Activated CD4-positive, alpha-beta T cell treated with anti-CD3 and anti-CD28 coated beads for 36 hours (primary cell): Measurements from ENCODE around the gene CADM2. TPM values are rescaled to one million over a fixed set of nuclear protein-coding genes. Genes with fewer than 3 reads are reported as not detected.

Experiments
- ATAC-seq: fragments of 200-7000 bp; cut with Tn5 transposase; one replicate; pipeline ENCODE4 v1.10.0; 2021; ENCODE audit warnings: mild to moderate bottlenecking, moderate library complexity
- CTCF ChIA-PET: fragments of 350-600 bp; sonication (Branson Sonifier 250); formaldehyde crosslinking; loops from one replicate; lab custom pipeline; 2021; ENCODE audit warnings: antibody characterized with exemption; lab: Charles Lee
- POLR2A ChIA-PET: fragments of 350-600 bp; sonication (Branson Sonifier 250); formaldehyde crosslinking; loops from one replicate; lab custom pipeline; 2021; ENCODE audit warnings: antibody characterized with exemption, inconsistent platforms; lab: Charles Lee
- DNase-seq: peaks from one replicate; pipeline ENCODE4 v3.0.0-alpha.2; 2020
- H3K27ac Mint-ChIP-seq: one replicate; pipeline ENCODE4 v1.8.0; 2021; ENCODE audit warnings: mixed read lengths
- H3K27me3 Mint-ChIP-seq: one replicate; pipeline ENCODE4 v1.8.0; 2021; ENCODE audit warnings: mixed read lengths
- H3K36me3 Mint-ChIP-seq: one replicate; pipeline ENCODE4 v1.8.0; 2021; ENCODE audit warnings: low read depth, mixed read lengths
- H3K4me1 Mint-ChIP-seq: one replicate; pipeline ENCODE4 v1.8.0; 2021; ENCODE audit warnings: mixed read lengths
- H3K4me3 Mint-ChIP-seq: one replicate; pipeline ENCODE4 v1.8.0; 2021; ENCODE audit warnings: mild to moderate bottlenecking, moderate library complexity, mixed read lengths
- H3K9me3 Mint-ChIP-seq: one replicate; pipeline ENCODE4 v1.8.0; 2021; ENCODE audit warnings: low read depth, mixed read lengths
- intact Hi-C, 2 experiments: fragments of 100-400 bp; cut with DNase I in 1 of 2; cut with micrococcal nuclease in 1 of 2; formaldehyde crosslinking; loops; one replicate each; pipeline versions ENCODE4 v1.14.2 to v1.15.1; 2022 to 2024; cut with DNase I, micrococcal nuclease
- total RNA-seq, 2 experiments: library from RNA; stranded (reverse); gene quantifications; one replicate each; pipeline ENCODE4 v1.2.3, GENCODE V29; 2021

The CADM2 gene
- total RNA-seq, 2 experiments from 2014 or later: 0.05 to 0.14 TPM

DNA sequence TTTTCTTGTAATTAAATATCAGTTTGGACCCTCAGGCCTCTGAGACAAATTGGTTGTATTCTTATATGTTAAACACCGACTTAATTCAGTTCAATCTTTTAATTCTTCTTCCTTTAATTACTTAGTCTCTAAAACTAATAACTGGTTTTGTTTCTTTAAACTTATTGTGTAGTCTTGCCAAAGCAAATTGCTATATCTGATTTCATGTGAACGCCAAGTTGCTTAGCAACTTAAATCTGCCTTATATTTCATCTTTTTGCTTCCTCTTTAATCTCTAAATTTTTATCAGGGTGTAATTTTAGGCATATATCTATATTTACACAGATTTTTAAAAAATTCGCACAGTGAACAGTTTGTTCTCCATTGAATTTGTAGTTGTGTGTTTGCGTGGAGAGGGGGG lies 82.2 kb downstream of the CADM2 start:
- Mint-ChIP-seq H3K36me3 (no peaks in the 10 kb centered on the region), H3K4me3 (no peak overlapping the region), H3K27ac (no peak overlapping the region), H3K4me1 (no peaks in the 10 kb centered on the region), H3K9me3 (peaks cover 6% of the 10 kb centered on the region), H3K27me3 (no peaks in the 10 kb centered on the region)
- ChIA-PET CTCF (interaction anchor here (0.7 kb wide), 1 partner anchor 178 kb away, joined by 3 read pairs; no protein-coding TSS in a partner anchor), POLR2A (no interaction called here)
- intact Hi-C loops: no loop called here
- no peak for DNase-seq
- ATAC-seq: no peak

DNA sequence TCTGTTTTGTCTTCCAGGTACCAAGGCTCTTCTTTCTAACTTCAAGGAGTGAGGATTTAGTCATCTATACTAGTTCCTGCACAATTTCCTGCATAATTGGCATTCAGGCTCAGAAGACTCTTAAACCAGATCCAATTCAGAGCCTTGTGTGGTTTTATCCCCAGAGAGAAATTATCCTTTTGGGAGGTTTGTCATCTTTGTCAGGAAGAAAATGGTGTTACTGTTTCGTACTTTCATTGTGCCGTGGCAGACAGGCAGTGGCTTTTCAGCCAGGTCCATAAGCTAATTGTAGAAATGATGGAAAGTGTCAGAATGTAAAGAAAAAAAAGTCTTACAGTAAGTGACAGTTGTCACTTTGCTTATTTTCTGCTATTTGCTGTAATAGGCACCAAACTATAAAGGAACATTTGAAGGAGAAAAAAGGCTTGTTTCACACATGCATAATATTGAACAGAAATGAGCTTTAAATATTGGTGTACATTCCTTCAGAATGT lies 82.8 kb downstream of the CADM2 start:
- Mint-ChIP-seq H3K36me3 (no peaks in the 10 kb centered on the region), H3K9me3 (peaks cover 6% of the 10 kb centered on the region), H3K27ac (no peak overlapping the region), H3K4me3 (no peak overlapping the region), H3K27me3 (no peaks in the 10 kb centered on the region), H3K4me1 (no peaks in the 10 kb centered on the region)
- intact Hi-C loops: no loop called here
- ChIA-PET POLR2A (no interaction called here), CTCF (no interaction called here)
- ATAC-seq: no peak
- no peak for DNase-seq

DNA sequence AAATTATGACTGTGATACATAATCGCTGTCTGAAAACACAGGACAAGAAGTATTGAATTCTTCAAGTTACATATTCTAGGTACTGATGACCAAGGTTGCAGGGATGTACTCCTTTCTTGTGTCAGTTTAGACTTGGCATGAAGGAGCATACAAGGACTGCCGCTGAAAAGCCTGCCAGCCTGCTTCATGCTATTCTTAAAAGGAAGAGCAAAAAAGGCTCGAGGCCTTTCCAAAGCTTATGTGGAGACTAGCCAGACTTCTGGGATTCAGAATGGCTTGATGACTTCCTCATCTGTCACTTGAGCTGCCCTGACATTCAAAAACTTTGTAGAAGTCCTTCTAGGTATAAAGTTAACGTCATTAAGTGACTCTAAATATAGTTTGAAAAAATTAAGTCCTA lies 92.0 kb downstream of the CADM2 start:
- no peaks in the 10 kb centered on the region for H3K4me1 Mint-ChIP-seq
- no peak overlapping the region for H3K4me3 Mint-ChIP-seq
- H3K27me3 Mint-ChIP-seq: no peaks in the 10 kb centered on the region
- ChIA-PET CTCF (no interaction called here), POLR2A (no interaction called here)
- DNase-seq (no peak), ATAC-seq (no peak)
- H3K36me3 Mint-ChIP-seq: no peaks in the 10 kb centered on the region
- intact Hi-C loops: no loop called here
- no peak overlapping the region for H3K27ac Mint-ChIP-seq
- no peaks in the 10 kb centered on the region for H3K9me3 Mint-ChIP-seq

DNA sequence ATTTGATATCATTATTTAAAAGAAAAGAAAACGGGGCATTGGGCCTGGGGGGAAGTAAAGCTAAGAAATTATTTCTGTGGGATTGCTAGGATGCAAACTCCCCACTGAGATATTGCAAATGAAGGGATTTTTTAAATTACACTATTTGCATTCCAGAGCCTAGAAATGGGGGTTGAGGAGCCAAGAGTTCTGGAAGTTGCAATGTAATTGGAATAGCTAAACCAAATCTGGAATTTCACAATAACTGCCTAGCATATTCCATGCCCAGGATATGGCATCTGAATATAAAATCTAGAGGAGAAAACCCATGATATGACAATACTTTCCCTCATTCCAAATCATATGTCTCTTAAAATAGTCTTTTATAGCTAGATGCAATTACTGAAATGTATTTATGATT lies 93.0 kb downstream of the CADM2 start:
- H3K36me3 Mint-ChIP-seq: no peaks in the 10 kb centered on the region
- intact Hi-C loops: no loop called here
- CTCF ChIA-PET: no interaction called here
- ATAC-seq (no peak), DNase-seq (no peak)
- H3K4me1 Mint-ChIP-seq: no peaks in the 10 kb centered on the region
- POLR2A ChIA-PET: no interaction called here
- H3K4me3 Mint-ChIP-seq: no peak overlapping the region
- no peaks in the 10 kb centered on the region for H3K9me3 Mint-ChIP-seq
- no peaks in the 10 kb centered on the region for H3K27me3 Mint-ChIP-seq
- no peak overlapping the region for H3K27ac Mint-ChIP-seq

DNA sequence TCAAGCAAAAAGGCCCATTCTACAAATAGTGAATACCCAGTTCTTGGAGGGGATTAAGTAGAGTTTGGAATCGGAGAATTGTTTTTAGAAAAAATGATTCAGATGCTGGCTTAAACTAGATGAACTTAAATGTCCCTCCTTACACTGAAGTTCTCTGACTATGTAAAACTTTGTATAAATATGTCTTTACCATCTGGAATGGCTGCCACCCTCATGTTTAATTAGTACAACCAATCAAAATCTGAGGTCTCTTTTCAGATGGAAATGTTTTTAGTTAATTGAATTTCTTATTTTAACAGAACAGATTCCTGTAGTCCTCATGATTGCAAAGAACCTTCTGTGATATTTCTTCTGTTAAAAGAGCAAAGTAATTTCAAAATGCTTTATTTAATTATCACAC lies 94.8 kb downstream of the CADM2 start:
- intact Hi-C loops: no loop called here
- Mint-ChIP-seq H3K4me1 (no peaks in the 10 kb centered on the region), H3K27me3 (no peaks in the 10 kb centered on the region), H3K36me3 (no peaks in the 10 kb centered on the region), H3K4me3 (no peak overlapping the region), H3K27ac (no peak overlapping the region), H3K9me3 (no peaks in the 10 kb centered on the region)
- DNase-seq: no peak
- ChIA-PET CTCF (no interaction called here), POLR2A (no interaction called here)
- ATAC-seq: no peak

DNA sequence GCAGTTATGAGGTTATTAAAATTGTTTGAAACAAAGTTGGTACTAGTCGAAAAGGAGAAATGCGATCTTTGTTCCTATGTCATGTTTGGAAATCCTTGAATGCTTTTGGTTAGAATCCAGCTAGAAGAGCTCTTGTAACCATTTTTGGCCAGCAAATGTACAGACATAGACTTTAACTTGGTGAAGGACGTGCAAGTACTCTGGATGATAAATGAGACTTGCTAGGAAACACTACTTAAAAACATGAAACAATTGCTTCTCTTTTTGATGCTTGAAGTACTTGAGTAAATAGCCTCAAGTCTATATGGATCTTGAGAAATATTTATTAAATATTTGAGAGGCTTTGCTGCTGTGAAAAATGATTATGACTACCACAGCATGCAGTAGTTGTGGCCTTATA lies 95.8 kb downstream of the CADM2 start:
- Mint-ChIP-seq H3K9me3 (no peaks in the 10 kb centered on the region), H3K36me3 (no peaks in the 10 kb centered on the region), H3K4me3 (no peak overlapping the region), H3K27me3 (no peaks in the 10 kb centered on the region), H3K27ac (no peak overlapping the region), H3K4me1 (no peaks in the 10 kb centered on the region)
- ChIA-PET CTCF (no interaction called here), POLR2A (no interaction called here)
- ATAC-seq (no peak), DNase-seq (no peak)
- intact Hi-C loops: no loop called here

DNA sequence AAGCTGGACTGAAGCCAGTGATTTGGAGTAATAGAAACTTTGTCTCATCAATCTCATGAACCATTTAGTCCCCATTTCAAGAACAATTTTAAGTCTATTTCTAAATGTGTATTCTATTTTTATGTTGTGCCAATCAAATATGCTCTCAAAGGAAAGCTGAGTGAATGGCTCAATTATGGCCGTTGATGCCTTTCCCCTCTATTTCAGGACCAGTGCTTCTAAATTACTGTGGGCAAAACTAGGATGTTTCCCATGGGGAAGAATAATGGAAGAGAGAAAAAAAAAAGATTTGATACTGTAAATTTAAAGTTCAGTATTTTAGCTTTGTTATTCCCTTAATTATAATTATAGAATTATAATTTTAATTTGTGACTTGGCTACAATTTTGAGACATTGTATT lies 110.1 kb downstream of the CADM2 start:
- DNase-seq: no peak
- intact Hi-C loops: no loop called here
- Mint-ChIP-seq H3K27me3 (no peaks in the 10 kb centered on the region), H3K9me3 (peaks cover 9% of the 10 kb centered on the region), H3K4me3 (no peak overlapping the region), H3K27ac (no peak overlapping the region), H3K4me1 (no peaks in the 10 kb centered on the region), H3K36me3 (no peaks in the 10 kb centered on the region)
- ChIA-PET POLR2A (no interaction called here), CTCF (no interaction called here)
- no peak for ATAC-seq

DNA sequence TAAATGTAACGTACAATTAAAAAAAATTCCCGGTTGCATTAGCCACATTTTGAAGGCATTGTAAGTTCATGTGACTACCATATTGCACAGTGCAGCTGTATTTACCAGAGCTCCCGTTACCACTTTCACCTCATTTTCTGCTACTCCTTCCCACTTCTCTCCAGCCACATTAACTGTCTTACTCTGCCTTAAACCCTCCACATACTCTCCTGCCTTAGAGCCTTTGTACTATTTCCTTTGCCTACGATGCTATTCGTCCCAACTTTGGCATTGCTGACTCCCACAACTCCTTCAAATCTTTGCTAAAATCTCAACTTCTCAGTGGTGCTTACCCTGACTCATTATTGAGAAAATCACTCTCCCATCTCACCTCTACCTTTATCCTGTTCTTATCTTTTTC lies 115.2 kb downstream of the CADM2 start:
- peaks cover 3% of the 10 kb centered on the region for H3K9me3 Mint-ChIP-seq
- H3K4me3 Mint-ChIP-seq: no peak overlapping the region
- DNase-seq (no peak), ATAC-seq (no peak)
- no peak overlapping the region for H3K27ac Mint-ChIP-seq
- H3K4me1 Mint-ChIP-seq: no peaks in the 10 kb centered on the region
- ChIA-PET POLR2A (no interaction called here), CTCF (no interaction called here)
- intact Hi-C loops: no loop called here
- no peaks in the 10 kb centered on the region for H3K27me3 Mint-ChIP-seq
- no peaks in the 10 kb centered on the region for H3K36me3 Mint-ChIP-seq

DNA sequence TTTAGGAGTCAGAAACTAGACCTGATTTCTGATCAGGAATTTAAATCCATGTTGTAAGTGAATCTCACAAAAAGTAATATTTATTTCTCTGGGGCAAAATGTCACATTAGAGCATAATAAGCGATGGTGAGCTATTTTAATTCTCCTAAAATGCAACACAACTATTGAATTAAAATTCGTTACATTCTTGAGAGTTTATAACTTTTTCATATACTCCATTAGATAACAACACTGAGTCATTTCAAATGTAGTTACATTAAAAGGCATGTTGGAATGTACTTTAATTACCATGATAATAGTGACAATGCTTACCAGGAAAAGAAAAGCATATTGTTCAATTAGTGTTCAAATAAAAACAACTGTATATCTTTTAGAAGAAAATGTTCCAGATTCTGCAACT lies 116.9 kb downstream of the CADM2 start:
- H3K9me3 Mint-ChIP-seq: peaks cover 3% of the 10 kb centered on the region
- H3K36me3 Mint-ChIP-seq: no peaks in the 10 kb centered on the region
- CTCF ChIA-PET: no interaction called here
- no peaks in the 10 kb centered on the region for H3K27me3 Mint-ChIP-seq
- no peaks in the 10 kb centered on the region for H3K4me1 Mint-ChIP-seq
- ATAC-seq (no peak), DNase-seq (no peak)
- no peak overlapping the region for H3K27ac Mint-ChIP-seq
- no peak overlapping the region for H3K4me3 Mint-ChIP-seq
- intact Hi-C loops: no loop called here
- POLR2A ChIA-PET: no interaction called here

DNA sequence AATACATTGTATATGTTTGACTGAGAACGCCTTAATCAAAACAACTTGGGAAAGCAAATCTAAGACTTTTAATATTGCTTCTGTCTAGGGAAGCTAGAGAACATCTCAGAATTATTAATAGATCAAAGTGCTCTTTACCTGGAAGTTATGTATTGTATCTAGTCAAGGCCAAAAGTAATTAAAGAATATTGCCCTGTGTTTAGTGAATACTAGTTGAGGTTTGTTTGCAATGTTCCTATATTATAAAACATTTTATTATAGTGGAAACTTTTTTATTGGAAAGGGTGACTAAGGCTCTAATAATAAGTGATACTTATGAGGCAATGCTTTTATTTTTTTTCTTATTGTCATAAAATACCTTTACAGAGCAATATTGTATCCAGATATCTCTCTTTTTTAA lies 118.2 kb downstream of the CADM2 start:
- no peak for DNase-seq
- CTCF ChIA-PET: no interaction called here
- no peaks in the 10 kb centered on the region for H3K36me3 Mint-ChIP-seq
- no peaks in the 10 kb centered on the region for H3K4me1 Mint-ChIP-seq
- peaks cover 5% of the 10 kb centered on the region for H3K9me3 Mint-ChIP-seq
- no peak overlapping the region for H3K4me3 Mint-ChIP-seq
- no peak overlapping the region for H3K27ac Mint-ChIP-seq
- intact Hi-C loops: no loop called here
- POLR2A ChIA-PET: no interaction called here
- no peaks in the 10 kb centered on the region for H3K27me3 Mint-ChIP-seq
- ATAC-seq: no peak

DNA sequence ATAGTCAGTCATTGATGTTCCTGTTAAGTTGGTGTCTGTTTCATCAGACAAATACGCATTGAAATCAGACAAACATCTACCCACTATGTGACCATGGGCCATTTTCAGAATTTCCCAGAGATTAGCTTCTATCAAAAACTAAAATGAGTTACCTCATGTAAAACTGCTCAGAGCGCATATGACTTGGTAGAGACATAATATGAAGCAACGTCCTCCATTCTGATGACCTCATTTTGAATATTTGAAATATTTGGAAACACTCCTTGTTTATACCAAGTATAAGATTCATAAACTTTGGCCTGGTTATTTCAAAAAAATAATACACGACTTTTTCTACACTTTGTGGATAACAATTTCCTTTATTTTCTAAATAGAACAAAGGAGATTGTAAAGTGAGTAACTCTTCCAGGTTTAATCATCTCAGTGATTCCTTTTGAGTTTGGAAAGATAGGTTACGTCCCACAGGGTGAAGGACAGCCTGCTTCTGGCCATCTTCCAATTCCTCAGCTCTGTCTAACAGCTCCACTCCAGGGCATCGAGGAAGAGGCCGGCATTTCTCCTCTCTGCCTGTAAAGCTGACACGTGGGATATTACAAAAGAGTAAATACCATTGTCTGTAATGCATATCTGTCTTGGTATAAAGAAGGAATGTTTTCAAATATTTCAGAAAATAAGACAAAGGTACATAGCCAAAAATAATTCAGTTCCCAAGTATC lies 122.6 kb downstream of the CADM2 start:
- no peaks in the 10 kb centered on the region for H3K36me3 Mint-ChIP-seq
- ChIA-PET POLR2A (no interaction called here), CTCF (interaction anchor here (0.6 kb wide), 1 partner anchor 1253 kb away, joined by 3 read pairs; no protein-coding TSS in a partner anchor)
- H3K9me3 Mint-ChIP-seq: peaks cover 6% of the 10 kb centered on the region
- DNase-seq (no peak), ATAC-seq (no peak)
- H3K27me3 Mint-ChIP-seq: no peaks in the 10 kb centered on the region
- no peak overlapping the region for H3K27ac Mint-ChIP-seq
- H3K4me1 Mint-ChIP-seq: no peaks in the 10 kb centered on the region
- intact Hi-C loops: no loop called here
- no peak overlapping the region for H3K4me3 Mint-ChIP-seq

DNA sequence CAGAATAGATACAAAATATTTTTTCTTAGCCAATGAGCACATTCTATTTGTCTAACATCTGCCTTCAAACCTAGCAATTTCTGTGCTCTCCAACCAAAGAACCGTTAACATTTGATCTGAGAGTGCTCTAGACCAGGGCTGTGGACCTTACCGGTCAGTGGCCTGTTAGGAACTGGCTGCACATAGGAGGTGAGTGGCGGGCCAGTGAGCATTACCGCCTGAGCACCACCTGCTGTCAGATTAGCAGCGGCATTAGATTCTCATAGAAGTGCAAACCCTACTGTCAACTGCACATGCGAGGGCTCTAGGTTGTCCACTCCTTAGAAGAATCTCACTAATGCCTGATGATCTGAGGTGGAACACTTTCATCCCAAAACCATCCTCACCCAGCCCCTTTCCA lies 131.7 kb downstream of the CADM2 start:
- H3K36me3 Mint-ChIP-seq: no peaks in the 10 kb centered on the region
- H3K9me3 Mint-ChIP-seq: peaks cover 8% of the 10 kb centered on the region
- no peak overlapping the region for H3K4me3 Mint-ChIP-seq
- intact Hi-C loops: no loop called here
- H3K27me3 Mint-ChIP-seq: no peaks in the 10 kb centered on the region
- POLR2A ChIA-PET: no interaction called here
- DNase-seq: no peak
- H3K4me1 Mint-ChIP-seq: no peaks in the 10 kb centered on the region
- no peak overlapping the region for H3K27ac Mint-ChIP-seq
- CTCF ChIA-PET: no interaction called here
- no peak for ATAC-seq
